Sigmoid colon (tissue), 4 donors: ENCODE results near the gene MRPL27.
"Not testable (repeated sequence)": the region's sequence is repeated elsewhere in the genome, so short reads cannot be mapped to it uniquely, and the experiment has no call there.

Experiments used
- EP300 ChIP-seq, 4 donors: sonication (generic); formaldehyde crosslinking; IDR thresholded peaks; one replicate each; pipeline ENCODE4 v1.6.1; 2017; ENCODE audit warnings: antibody characterized with exemption in 4 of 4
- POLR2A ChIP-seq, 2 donors: fragments of 450-650 bp; IDR thresholded peaks; one replicate each; pipeline ENCODE4 v1.6.1; 2016; ENCODE audit warnings: antibody characterized with exemption in 2 of 2, mild to moderate bottlenecking in 2 of 2, moderate library complexity in 2 of 2
- POLR2AphosphoS5 ChIP-seq, 4 donors: sonication (generic); formaldehyde crosslinking; IDR thresholded peaks; one replicate each; pipeline ENCODE4 v1.6.1; 2017; ENCODE audit warnings: antibody characterized with exemption in 4 of 4
- TF ChIP-seq, protein P1 (sequence below), 4 experiments: fragments of 450-650 bp in 3 of 4; fragments of 200-600 bp in 1 of 4; IDR thresholded peaks; one replicate each; pipeline ENCODE4 v1.5.1; 2016 to 2019; ENCODE audit warnings: antibody characterized with exemption in 4 of 4, mild to moderate bottlenecking in 3 of 4, moderate library complexity in 2 of 4

DNA sequence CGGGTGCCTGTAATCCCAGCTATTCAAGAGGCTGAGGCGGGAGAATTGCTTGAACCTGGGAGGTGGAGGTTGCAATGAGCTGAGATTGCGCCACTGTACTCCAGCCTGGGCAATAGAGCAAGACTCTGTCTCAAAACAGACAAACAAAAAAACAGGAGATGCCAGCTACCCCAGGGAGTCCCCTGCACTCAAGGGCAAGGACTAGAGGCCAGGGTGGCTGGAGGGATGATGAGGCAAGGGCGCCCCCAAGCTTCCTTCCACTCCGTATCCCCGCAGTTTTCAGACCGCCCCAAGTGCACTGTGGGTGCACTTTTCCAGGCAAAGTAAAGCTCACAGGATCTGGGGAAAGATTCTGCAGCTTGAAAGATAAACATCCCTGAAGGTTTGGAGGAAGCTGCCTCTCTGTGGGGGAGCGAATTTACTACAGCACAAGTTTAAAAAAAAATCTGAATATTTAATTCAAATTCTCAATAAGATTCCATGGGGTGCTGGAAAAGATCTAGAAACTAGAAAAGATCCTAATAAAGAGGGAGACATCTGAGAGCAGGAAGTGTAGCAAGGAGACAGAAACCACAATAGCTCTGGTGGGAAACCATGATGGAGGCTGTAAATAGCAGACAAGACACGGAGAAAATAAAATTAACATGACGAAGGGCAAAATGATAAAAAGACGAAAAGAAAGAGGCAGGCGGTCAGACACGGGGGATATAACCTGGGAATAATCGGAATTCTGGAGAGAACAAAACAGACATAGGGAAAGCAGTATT, 39.5 kb downstream of the MRPL27 start:
- TF ChIP-seq, protein P1, sequence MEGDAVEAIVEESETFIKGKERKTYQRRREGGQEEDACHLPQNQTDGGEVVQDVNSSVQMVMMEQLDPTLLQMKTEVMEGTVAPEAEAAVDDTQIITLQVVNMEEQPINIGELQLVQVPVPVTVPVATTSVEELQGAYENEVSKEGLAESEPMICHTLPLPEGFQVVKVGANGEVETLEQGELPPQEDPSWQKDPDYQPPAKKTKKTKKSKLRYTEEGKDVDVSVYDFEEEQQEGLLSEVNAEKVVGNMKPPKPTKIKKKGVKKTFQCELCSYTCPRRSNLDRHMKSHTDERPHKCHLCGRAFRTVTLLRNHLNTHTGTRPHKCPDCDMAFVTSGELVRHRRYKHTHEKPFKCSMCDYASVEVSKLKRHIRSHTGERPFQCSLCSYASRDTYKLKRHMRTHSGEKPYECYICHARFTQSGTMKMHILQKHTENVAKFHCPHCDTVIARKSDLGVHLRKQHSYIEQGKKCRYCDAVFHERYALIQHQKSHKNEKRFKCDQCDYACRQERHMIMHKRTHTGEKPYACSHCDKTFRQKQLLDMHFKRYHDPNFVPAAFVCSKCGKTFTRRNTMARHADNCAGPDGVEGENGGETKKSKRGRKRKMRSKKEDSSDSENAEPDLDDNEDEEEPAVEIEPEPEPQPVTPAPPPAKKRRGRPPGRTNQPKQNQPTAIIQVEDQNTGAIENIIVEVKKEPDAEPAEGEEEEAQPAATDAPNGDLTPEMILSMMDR (IDR thresholded peaks at IDR 0.05), result not testable (repeated sequence)
- not testable (repeated sequence) for TF ChIP-seq POLR2A, EP300, POLR2AphosphoS5 (IDR thresholded peaks at IDR 0.05)
